NT2/D1 (cell line): ENCODE measurements around the gene TSSK2.

ENCODE experiments used
- DNase-seq: peaks from one replicate; pipeline ENCODE4 v3.0.0-alpha.2; 2011; ENCODE audit warnings: low read depth, low spot score
- H3K27me3 ChIP-seq: 2 replicates; pipeline ENCODE4 v1.6.0; 2011; ENCODE audit warnings: mild to moderate bottlenecking; ENCODE audit not compliant: insufficient read length, insufficient read depth
- H3K36me3 ChIP-seq: 2 replicates; pipeline ENCODE4 v1.6.1; 2011; ENCODE audit warnings: mild to moderate bottlenecking, low read length, mixed read lengths; ENCODE audit not compliant: insufficient read depth, insufficient read length
- H3K4me1 ChIP-seq: 2 replicates; pipeline ENCODE4 v1.5.1; 2011; ENCODE audit not compliant: insufficient read depth, insufficient read length
- H3K4me3 ChIP-seq: 2 replicates; pipeline ENCODE4 v1.5.1; 2011; ENCODE audit warnings: low read depth; ENCODE audit not compliant: insufficient read length
- H3K9ac ChIP-seq: 2 replicates; pipeline ENCODE4 v1.6.0; 2011; ENCODE audit warnings: low read depth; ENCODE audit not compliant: insufficient read length
- H3K9me3 ChIP-seq: 2 replicates; pipeline ENCODE4 v1.5.1; 2011; ENCODE audit warnings: mild to moderate bottlenecking, low read length; ENCODE audit not compliant: insufficient read depth
- SUZ12 ChIP-seq: IDR thresholded peaks from 2 replicates; pipeline ENCODE4 v1.6.1; 2011; ENCODE audit not compliant: insufficient read length, insufficient read depth; ENCODE audit errors: extremely low read depth
- YY1 ChIP-seq: IDR thresholded peaks from 2 replicates; pipeline ENCODE4 v1.6.1; 2011; ENCODE audit not compliant: insufficient read length, insufficient read depth
- ZNF274 ChIP-seq: IDR thresholded peaks from 2 replicates; pipeline ENCODE4 v1.6.1; 2011; ENCODE audit warnings: mild to moderate bottlenecking, low read depth, low read length

Gene TSSK2

GRCh38 chr22:19126309-19127273 is 4.5 kb upstream of the TSSK2 start:
- no peak for DNase-seq
- no peak overlapping the region for H3K4me3 ChIP-seq
- H3K36me3 ChIP-seq = peaks cover 11% of the 10 kb centered on the region
- no peaks in the 10 kb centered on the region for H3K4me1 ChIP-seq
- no peak for TF ChIP-seq ZNF274
- TF ChIP-seq YY1 = no peak
- TF ChIP-seq SUZ12 = no peak
- no peaks in the 10 kb centered on the region for H3K9me3 ChIP-seq
- H3K9ac ChIP-seq = no peak overlapping the region
- no peaks in the 10 kb centered on the region for H3K27me3 ChIP-seq

- Histone ChIP-seq H3K36me3 (peaks cover 19% of the 10 kb centered on the region), H3K9me3 (no peaks in the 10 kb centered on the region), H3K9ac (no peak overlapping the region), H3K4me1 (no peaks in the 10 kb centered on the region), H3K4me3 (no peak overlapping the region), H3K27me3 (no peaks in the 10 kb centered on the region)
- TF ChIP-seq YY1 (no peak), ZNF274 (no peak), SUZ12 (no peak)
- no peak for DNase-seq
Measured at GRCh38 chr22:19127329-19128008, 3.6 kb upstream of the TSSK2 start.

GRCh38 chr22:19128009-19128401 is 3.1 kb upstream of the TSSK2 start:
- Histone ChIP-seq H3K9ac (no peak overlapping the region), H3K36me3 (peaks cover 24% of the 10 kb centered on the region), H3K4me3 (no peak overlapping the region), H3K4me1 (no peaks in the 10 kb centered on the region), H3K9me3 (no peaks in the 10 kb centered on the region), H3K27me3 (no peaks in the 10 kb centered on the region)
- no peak for TF ChIP-seq SUZ12
- no peak for TF ChIP-seq YY1
- TF ChIP-seq ZNF274 = no peak
- DNase-seq = no peak

- Histone ChIP-seq H3K27me3 (no peaks in the 10 kb centered on the region), H3K36me3 (peaks cover 35% of the 10 kb centered on the region), H3K9me3 (no peaks in the 10 kb centered on the region), H3K4me1 (no peaks in the 10 kb centered on the region), H3K4me3 (no peak overlapping the region), H3K9ac (no peak overlapping the region)
- no peak for TF ChIP-seq ZNF274
- no peak for TF ChIP-seq SUZ12
- no peak for TF ChIP-seq YY1
- no peak for DNase-seq
Measured at GRCh38 chr22:19128946-19129727, 2.0 kb upstream of the TSSK2 start.

- no peak overlapping the region for H3K9ac ChIP-seq
- no peak for TF ChIP-seq SUZ12
- no peak for TF ChIP-seq ZNF274
- no peak for TF ChIP-seq YY1
- no peak for DNase-seq
Measured at GRCh38 chr22:19129871-19130270, 1.2 kb upstream of the TSSK2 start.

GRCh38 chr22:19131685-19132015 is 542 bp downstream of the TSSK2 start:
- H3K9ac ChIP-seq = no peak overlapping the region
- H3K4me3 ChIP-seq = no peak overlapping the region
- no peaks in the 10 kb centered on the region for H3K4me1 ChIP-seq
- no peak for DNase-seq
- no peak for TF ChIP-seq SUZ12
- no peak for TF ChIP-seq ZNF274
- no peak for TF ChIP-seq YY1
- peaks cover 54% of the 10 kb centered on the region for H3K36me3 ChIP-seq
- H3K27me3 ChIP-seq = no peaks in the 10 kb centered on the region
- H3K9me3 ChIP-seq = no peaks in the 10 kb centered on the region

More at GRCh38 chr22:19129871-19130270, 1.2 kb upstream of the TSSK2 start:
- no peak overlapping the region for H3K4me3 ChIP-seq
- no peaks in the 10 kb centered on the region for H3K4me1 ChIP-seq
- peaks cover 43% of the 10 kb centered on the region for H3K36me3 ChIP-seq
- H3K9me3 ChIP-seq = no peaks in the 10 kb centered on the region
- no peaks in the 10 kb centered on the region for H3K27me3 ChIP-seq
